Measurements from ENCODE around the gene APH1B. TPM values are rescaled to one million over a fixed set of nuclear protein-coding genes. Genes with fewer than 3 reads are reported as not detected.
"Not testable (repeated sequence)": the region's sequence is repeated elsewhere in the genome, so short reads cannot be mapped to it uniquely, and the experiment has no call there.

APH1B gene
- total RNA-seq, 1 donor from 2014 or later, result 4.7 TPM

DNA sequence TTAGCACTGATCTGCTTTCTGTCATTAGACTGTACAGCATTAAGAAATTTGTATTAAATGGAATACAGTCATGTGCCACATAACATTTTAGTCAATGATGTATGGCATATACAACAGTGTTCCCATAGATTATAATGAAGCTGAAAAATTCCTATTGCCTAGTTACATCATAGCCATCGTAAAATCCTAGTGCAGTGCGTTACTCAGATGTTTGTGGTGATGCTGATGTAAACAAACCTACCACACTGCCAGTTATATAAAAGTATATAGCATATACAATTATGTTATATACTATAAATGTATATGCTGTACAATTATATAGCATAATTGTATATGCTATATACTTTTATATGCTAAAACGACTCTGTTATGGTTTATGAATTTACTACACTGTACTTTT lies 41.7 kb downstream of the APH1B start:
- no peaks in the 10 kb centered on the region for H3K27me3 ChIP-seq (ENCODE audit: control insufficient read depth, insufficient read depth, low read length)
- FAIRE-seq, result no peak
- no peak for DNase-seq (ENCODE audit: low read depth)
- TF ChIP-seq, protein P1, sequence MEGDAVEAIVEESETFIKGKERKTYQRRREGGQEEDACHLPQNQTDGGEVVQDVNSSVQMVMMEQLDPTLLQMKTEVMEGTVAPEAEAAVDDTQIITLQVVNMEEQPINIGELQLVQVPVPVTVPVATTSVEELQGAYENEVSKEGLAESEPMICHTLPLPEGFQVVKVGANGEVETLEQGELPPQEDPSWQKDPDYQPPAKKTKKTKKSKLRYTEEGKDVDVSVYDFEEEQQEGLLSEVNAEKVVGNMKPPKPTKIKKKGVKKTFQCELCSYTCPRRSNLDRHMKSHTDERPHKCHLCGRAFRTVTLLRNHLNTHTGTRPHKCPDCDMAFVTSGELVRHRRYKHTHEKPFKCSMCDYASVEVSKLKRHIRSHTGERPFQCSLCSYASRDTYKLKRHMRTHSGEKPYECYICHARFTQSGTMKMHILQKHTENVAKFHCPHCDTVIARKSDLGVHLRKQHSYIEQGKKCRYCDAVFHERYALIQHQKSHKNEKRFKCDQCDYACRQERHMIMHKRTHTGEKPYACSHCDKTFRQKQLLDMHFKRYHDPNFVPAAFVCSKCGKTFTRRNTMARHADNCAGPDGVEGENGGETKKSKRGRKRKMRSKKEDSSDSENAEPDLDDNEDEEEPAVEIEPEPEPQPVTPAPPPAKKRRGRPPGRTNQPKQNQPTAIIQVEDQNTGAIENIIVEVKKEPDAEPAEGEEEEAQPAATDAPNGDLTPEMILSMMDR (IDR thresholded peaks at IDR 0.05; ENCODE audit: insufficient read depth, low read length, severe bottlenecking), result no peak
- no peak overlapping the region for H3K4me3 ChIP-seq (ENCODE audit: low read depth, low read length)
- H3K36me3 ChIP-seq (ENCODE audit: control insufficient read depth, insufficient read depth, low read length), result no peaks in the 10 kb centered on the region

DNA sequence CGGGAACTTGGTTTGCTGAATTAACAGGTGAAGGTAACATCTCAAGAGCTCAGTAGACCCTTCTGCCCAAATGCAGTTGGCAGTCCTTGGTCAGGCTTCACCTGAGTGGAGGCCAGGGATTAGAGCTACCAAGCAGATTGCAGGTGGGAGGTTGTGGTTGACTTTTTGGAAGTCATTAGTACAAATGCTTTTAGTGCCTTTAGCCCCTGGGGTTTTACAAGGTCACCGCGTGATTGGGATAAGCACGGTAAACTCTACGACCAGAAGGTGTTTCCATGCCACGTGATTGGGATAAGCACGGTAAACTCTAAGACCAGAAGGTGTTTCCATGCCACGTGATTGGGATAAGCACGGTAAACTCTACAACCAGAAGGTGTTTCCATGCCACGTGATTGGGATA lies 43.0 kb downstream of the APH1B start:
- FAIRE-seq; H3K4me3 ChIP-seq (ENCODE audit: low read depth, low read length); DNase-seq (ENCODE audit: low read depth); H3K36me3 ChIP-seq (ENCODE audit: control insufficient read depth, insufficient read depth, low read length); H3K27me3 ChIP-seq (ENCODE audit: control insufficient read depth, insufficient read depth, low read length): not testable (repeated sequence)

- DNase-seq (ENCODE audit: low read depth); H3K27me3 ChIP-seq (ENCODE audit: control insufficient read depth, insufficient read depth, low read length); H3K36me3 ChIP-seq (ENCODE audit: control insufficient read depth, insufficient read depth, low read length); FAIRE-seq; H3K4me3 ChIP-seq (ENCODE audit: low read depth, low read length): not testable (repeated sequence)
Measured at GRCh38 chr15:63320981-63321380, 43.6 kb downstream of the APH1B start.

DNA sequence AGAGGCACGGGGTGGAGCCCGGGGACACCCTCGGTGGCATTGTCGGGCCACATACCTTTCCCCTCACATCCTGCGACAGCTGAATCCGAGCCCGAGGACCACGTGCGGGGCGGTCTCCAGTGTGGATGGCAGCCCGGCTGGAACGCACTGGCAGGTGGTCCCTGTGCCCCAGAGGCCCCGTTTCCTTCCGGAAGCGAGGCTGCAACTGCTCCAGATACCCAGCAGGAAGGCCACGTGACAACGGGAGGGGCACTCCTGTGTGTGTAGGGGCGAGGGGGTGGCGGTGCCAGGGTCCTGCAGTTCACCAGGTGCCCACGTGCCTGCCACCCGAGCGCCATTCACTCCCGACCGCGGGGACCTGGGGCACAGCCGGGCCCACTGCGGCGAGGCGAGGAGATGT lies 44.1 kb downstream of the APH1B start:
- DNase-seq (ENCODE audit: low read depth), result no peak
- FAIRE-seq, result no peak
- H3K36me3 ChIP-seq (ENCODE audit: control insufficient read depth, insufficient read depth, low read length), result peaks cover 6% of the 10 kb centered on the region
- no peak overlapping the region for H3K4me3 ChIP-seq (ENCODE audit: low read depth, low read length)
- TF ChIP-seq, protein P1 (IDR thresholded peaks at IDR 0.05; ENCODE audit: insufficient read depth, low read length, severe bottlenecking), result no peak
- H3K27me3 ChIP-seq (ENCODE audit: control insufficient read depth, insufficient read depth, low read length), result no peaks in the 10 kb centered on the region

DNA sequence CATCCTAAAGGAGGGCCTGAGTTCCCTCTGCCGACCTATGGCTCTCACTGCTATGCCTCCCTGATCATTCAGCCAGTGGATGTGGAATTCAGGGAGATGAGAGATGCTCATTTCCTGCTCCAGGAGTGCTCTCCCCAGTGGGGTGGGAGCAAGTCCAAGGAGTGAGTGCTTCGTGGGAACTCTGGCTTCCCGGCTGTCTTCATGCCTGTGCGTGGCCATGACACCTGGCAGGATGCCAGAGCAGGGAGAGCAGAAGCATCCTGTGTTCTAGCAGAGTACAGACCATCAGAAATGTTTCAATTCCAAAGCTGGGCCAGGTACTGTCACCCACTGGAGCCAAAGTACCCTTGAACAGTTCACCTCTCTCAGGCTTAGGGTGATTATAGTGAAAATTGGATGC lies 45.1 kb downstream of the APH1B start:
- DNase-seq (ENCODE audit: low read depth), result no peak
- H3K36me3 ChIP-seq (ENCODE audit: control insufficient read depth, insufficient read depth, low read length), result peaks cover 9% of the 10 kb centered on the region
- no peak overlapping the region for H3K4me3 ChIP-seq (ENCODE audit: low read depth, low read length)
- FAIRE-seq, result no peak
- no peaks in the 10 kb centered on the region for H3K27me3 ChIP-seq (ENCODE audit: control insufficient read depth, insufficient read depth, low read length)
- TF ChIP-seq, protein P1 (IDR thresholded peaks at IDR 0.05; ENCODE audit: insufficient read depth, low read length, severe bottlenecking), result no peak

DNA sequence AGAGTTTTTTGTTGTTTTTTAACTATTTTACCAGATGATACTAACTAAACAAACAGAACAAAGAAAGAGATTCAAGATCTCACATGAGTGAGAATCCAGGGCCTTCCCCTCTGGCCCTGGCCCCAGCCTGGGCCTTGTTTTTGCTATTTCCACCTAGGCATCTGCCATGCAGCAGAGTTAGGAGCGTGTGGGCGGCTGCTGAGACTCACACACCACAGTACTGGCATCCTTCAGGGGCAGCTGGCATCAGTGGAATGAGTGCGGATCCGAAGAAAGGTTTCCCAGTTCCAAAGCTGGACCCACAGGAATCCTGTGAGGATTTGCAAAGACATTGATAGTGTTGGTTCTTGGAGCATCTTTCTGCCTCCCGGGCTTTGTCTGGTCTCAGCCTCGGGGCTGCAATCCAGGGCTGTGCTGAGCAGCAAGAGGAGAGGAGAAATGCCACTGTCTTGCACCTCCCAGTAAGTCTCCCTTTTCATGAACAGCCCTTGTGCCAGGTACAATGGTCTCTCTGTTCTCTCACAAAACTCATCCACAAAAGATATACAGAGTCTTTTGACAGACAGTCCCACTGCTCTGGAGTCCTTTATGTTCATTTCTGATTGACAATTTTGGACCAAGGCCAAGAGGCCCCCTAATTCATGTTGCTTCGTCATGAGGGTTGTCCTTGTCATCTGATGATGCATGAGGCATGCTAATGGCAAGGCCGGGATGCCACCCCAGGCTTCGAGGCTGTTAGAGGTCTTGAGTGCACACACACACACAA lies 46.6 kb downstream of the APH1B start:
- no peak for FAIRE-seq
- TF ChIP-seq, protein P1 (IDR thresholded peaks at IDR 0.05; ENCODE audit: insufficient read depth, low read length, severe bottlenecking), result no peak
- H3K4me3 ChIP-seq (ENCODE audit: low read depth, low read length), result no peak overlapping the region

DNA sequence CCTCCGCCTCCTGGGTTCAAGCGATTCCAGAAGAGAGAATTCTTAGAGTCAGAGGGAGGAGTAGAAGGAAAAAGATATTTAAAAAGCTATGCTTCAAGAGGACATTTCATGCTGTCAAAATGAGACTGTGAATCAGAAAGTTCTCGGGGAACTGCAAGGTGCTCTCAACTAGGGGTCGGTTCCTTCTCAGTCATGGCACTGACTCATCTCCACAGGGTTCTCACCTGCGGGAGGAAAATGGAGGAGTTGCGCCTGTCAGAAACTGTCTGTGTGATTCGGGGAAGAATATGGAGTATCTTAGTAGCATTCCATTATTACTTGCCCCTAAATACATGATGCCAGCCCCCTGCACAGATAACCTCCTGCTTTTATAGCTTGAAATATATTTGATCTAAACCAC lies 47.4 kb downstream of the APH1B start:
- peaks cover 13% of the 10 kb centered on the region for H3K36me3 ChIP-seq (ENCODE audit: control insufficient read depth, insufficient read depth, low read length)
- no peak for DNase-seq (ENCODE audit: low read depth)
- no peak for FAIRE-seq
- TF ChIP-seq, protein P1 (IDR thresholded peaks at IDR 0.05; ENCODE audit: insufficient read depth, low read length, severe bottlenecking), result no peak
- no peak overlapping the region for H3K4me3 ChIP-seq (ENCODE audit: low read depth, low read length)
- no peaks in the 10 kb centered on the region for H3K27me3 ChIP-seq (ENCODE audit: control insufficient read depth, insufficient read depth, low read length)

More for the DNA sequence above, 46.6 kb downstream of the APH1B start:
- no peaks in the 10 kb centered on the region for H3K27me3 ChIP-seq (ENCODE audit: control insufficient read depth, insufficient read depth, low read length)
- peaks cover 12% of the 10 kb centered on the region for H3K36me3 ChIP-seq (ENCODE audit: control insufficient read depth, insufficient read depth, low read length)
- no peak for DNase-seq (ENCODE audit: low read depth)
